ENCODE data around the gene IVNS1ABP.

The IVNS1ABP gene

DNA sequence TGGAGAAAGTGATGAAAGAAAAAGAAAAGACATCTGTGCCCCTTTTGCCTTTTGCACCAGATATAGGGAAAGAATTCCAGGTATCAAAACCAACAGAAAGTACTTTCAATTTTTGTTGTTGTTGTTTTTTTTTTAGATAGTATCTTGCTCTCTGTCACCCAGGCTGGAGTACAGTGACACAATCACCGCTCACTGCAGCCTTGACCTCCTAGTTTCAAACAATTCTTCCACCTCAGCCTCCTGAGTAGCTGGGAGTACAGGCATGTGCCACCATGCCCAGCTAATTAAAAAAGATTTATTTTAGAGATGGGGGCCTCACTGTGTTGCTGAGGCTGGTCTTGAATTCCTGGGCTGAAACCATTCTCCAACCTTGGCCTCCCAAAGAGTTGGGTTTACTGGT lies 31.3 kb upstream of the IVNS1ABP start:
- ChIA-PET CTCF (no interaction called here), POLR2A (ENCODE audit: low non-redundant PET) (no interaction called here)
- TF ChIP-seq, protein P1, sequence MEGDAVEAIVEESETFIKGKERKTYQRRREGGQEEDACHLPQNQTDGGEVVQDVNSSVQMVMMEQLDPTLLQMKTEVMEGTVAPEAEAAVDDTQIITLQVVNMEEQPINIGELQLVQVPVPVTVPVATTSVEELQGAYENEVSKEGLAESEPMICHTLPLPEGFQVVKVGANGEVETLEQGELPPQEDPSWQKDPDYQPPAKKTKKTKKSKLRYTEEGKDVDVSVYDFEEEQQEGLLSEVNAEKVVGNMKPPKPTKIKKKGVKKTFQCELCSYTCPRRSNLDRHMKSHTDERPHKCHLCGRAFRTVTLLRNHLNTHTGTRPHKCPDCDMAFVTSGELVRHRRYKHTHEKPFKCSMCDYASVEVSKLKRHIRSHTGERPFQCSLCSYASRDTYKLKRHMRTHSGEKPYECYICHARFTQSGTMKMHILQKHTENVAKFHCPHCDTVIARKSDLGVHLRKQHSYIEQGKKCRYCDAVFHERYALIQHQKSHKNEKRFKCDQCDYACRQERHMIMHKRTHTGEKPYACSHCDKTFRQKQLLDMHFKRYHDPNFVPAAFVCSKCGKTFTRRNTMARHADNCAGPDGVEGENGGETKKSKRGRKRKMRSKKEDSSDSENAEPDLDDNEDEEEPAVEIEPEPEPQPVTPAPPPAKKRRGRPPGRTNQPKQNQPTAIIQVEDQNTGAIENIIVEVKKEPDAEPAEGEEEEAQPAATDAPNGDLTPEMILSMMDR (conservative IDR thresholded peaks at IDR 0.05; ENCODE audit: low read depth): no peak
- no peak overlapping the region for H3K27ac ChIP-seq
- no peak for DNase-seq (ENCODE audit: low spot score)

DNA sequence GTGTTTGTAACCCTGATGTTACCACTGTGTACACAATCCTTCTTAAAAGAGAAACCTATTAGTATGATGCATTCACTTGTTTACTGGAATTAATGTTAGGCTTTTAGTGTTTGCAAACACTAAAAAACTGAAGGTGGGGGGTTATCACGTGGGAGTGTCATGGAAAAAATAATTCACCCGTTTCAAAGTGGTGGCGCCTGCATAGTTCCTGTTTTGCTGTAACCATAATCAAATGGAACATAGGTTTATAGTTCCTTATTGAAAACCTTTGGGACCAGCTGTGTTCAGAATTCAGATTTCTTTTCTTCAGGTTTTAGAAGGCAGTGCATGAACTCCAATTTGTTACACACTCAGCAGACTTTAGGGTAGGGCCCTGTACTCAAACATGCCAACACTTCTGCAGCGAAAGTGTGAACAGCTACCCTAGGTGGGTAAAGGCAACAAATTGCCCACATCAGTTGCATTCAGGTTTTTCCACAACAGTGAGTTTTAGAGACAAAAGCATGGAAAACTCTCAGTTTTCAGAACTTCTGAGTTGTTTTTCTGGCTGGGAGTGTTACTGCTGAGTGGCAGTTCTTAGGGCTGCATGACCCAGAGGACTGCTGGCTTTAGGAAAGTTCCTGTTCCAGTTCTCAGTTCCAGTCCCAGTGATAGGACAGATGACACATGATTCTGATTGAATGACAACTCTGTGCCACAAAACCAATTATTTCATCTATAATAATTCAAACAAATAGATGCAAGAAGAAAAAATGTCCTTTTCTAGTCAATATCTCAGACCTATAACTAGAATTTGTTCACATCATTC lies 29.1 kb upstream of the IVNS1ABP start:
- TF ChIP-seq, protein P1 (conservative IDR thresholded peaks at IDR 0.05; ENCODE audit: low read depth): no peak
- CTCF ChIA-PET: no interaction called here
- H3K27ac ChIP-seq: no peak overlapping the region
- DNase-seq (ENCODE audit: low spot score): no peak
- POLR2A ChIA-PET (ENCODE audit: low non-redundant PET): no interaction called here

DNA sequence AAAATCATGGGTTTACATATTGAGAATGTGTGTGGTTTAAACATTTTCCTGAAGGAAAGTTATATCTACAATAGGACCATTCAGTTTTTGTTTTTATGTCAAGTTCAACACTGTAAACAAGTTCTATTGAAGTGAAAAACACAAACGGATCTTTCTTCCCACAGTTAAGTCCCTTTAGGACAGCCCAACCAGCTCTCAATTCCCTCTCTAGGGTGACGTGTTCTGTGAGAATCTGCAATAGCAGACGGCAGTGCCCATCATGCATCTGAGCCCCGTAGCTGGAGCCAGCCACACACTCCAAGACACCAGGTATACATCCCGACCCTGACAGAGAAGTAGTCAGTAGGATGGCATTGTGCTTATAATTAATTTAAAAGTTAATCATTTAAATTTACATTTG lies 26.3 kb upstream of the IVNS1ABP start:
- CTCF ChIA-PET: interaction anchor here (0.7 kb wide), 1 partner anchor 85 kb away, joined by 4 read pairs; no protein-coding TSS in a partner anchor
- TF ChIP-seq, protein P1 (conservative IDR thresholded peaks at IDR 0.05; ENCODE audit: low read depth): no peak
- no peak overlapping the region for H3K27ac ChIP-seq
- no peak for DNase-seq (ENCODE audit: low spot score)
- POLR2A ChIA-PET (ENCODE audit: low non-redundant PET): no interaction called here

DNA sequence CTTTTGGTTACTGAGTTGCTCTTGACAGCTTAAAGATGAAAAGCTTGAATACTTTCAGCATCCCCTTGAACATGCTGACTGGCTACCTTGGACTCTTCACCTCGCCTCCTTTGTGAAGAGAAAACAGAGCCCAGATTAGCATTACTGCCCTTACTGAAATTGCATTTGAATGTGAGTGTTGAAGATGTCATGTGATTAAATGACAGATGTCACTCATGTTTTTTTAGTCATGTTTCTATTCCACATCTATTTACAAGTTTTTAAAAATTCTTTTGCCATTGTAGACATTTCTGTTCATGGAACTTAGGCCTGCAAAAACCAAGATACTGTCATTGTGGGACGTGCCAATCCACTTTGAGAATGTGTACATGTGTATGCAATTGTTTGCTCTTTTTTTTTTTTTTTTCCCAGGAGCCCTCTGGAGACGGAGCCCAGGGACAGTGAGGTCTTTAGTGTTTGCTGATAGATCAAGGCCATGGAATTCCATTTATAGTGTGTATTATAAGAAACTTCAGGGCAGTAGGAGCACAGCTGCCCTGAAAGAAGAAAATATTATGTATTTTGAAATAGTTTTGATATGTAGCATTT lies 25.7 kb upstream of the IVNS1ABP start:
- H3K27ac ChIP-seq: no peak overlapping the region
- DNase-seq (ENCODE audit: low spot score): no peak
- POLR2A ChIA-PET (ENCODE audit: low non-redundant PET): no interaction called here
- CTCF ChIA-PET: interaction anchor here (0.6 to 0.7 kb wide), 2 partner anchors 85 to 333 kb away, joined by 3 to 4 read pairs; no protein-coding TSS in a partner anchor
- TF ChIP-seq, protein P1 (conservative IDR thresholded peaks at IDR 0.05; ENCODE audit: low read depth): no peak

DNA sequence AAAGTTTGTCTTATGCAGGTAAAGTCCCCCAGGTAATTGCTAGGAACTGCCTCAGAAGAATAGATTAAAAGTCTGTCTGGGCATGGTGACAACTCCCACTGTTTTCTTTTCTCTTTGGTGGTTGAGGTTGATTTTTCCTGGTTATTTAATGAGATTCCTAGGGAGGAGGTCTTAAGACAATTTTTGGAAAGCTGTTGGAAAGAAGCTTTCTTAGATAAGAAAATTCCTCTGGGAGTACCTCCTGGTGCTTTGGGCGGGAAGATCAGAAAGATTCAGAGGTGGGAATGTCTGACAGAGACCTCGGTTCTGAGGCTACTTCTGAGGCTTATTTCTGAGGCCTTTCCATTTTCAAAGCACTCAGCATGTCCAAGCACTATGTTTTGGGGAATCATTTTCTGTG lies 25.0 kb upstream of the IVNS1ABP start:
- ChIA-PET CTCF (interaction anchor here (0.6 kb wide), 1 partner anchor 334 kb away, joined by 3 read pairs; no protein-coding TSS in a partner anchor), POLR2A (ENCODE audit: low non-redundant PET) (no interaction called here)
- TF ChIP-seq, protein P1 (conservative IDR thresholded peaks at IDR 0.05; ENCODE audit: low read depth): no peak
- no peak overlapping the region for H3K27ac ChIP-seq
- no peak for DNase-seq (ENCODE audit: low spot score)

DNA sequence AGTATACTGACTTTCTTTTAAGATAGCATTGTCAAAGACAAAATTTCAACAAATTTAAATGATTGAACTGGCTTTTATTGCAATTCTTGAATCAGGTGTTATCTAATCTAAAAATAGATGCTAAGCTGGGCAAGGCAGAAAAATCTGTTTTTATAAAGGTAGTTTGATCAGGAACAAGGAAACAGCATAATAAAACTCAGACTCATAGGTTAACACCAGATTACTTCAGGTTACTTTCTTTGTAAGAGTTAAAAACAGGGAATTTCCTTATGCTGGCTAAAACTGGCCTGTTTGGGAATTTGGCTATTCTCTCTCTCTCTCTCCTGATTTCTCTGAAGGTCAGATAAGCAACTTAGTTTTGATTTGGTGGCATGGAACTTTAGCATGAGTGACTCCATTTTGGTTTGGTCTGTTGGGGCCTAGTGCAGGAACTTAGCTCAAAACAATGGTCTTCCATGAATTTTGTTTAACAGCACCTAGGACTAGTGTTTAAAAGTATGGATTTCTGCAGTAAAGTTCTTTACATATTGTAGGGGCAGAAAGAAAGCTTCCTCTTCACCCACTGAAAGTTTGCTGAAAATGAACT lies 24.2 kb upstream of the IVNS1ABP start:
- H3K27ac ChIP-seq: no peak overlapping the region
- ChIA-PET CTCF (no interaction called here), POLR2A (ENCODE audit: low non-redundant PET) (no interaction called here)
- TF ChIP-seq, protein P1 (conservative IDR thresholded peaks at IDR 0.05; ENCODE audit: low read depth): no peak
- DNase-seq (ENCODE audit: low spot score): no peak

Measured in RWPE1 (cell line).